Hematopoietic multipotent progenitor cell treated with erythropoietin and hydrocortisone succinate and interleukin-3 and kit ligand, for 6 days (in vitro differentiated cells): Measurements from ENCODE around the gene LIPF.
A peak's percentile ranks its signal among the peaks of the same experiment; 100 is the strongest.
"Not testable (repeated sequence)": the region's sequence is repeated elsewhere in the genome, so short reads cannot be mapped to it uniquely, and the experiment has no call there.

ENCODE experiments used
- DNase-seq: peaks from one replicate; pipeline ENCODE4 v3.0.0-alpha.2; 2015

The LIPF gene, protein sequence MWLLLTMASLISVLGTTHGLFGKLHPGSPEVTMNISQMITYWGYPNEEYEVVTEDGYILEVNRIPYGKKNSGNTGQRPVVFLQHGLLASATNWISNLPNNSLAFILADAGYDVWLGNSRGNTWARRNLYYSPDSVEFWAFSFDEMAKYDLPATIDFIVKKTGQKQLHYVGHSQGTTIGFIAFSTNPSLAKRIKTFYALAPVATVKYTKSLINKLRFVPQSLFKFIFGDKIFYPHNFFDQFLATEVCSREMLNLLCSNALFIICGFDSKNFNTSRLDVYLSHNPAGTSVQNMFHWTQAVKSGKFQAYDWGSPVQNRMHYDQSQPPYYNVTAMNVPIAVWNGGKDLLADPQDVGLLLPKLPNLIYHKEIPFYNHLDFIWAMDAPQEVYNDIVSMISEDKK

DNA sequence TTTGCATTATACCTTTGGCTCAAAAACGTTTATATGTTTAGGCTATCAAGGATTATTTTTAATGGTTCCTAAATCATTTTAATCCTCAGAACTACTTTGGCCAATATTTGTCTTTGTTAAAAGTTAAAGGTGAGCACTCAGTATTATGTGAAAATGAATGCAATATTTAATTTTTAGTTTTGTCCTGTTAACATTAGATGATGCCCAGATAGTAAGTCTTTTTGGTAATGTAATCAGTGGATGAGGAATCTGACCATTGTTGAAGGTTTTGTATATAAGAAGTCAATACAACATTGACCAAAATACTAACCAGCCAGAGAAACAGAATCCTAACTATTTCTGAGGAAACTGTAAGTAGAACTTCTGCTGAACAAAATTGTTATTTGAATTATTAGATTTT lies at the start of gene LIPF:
Gene LIPF (plus strand): TSS at position 301 of the 400 bp plus-strand sequence. CDS start 2,856 bp downstream, outside the sequence.
- no peak for DNase-seq

DNA sequence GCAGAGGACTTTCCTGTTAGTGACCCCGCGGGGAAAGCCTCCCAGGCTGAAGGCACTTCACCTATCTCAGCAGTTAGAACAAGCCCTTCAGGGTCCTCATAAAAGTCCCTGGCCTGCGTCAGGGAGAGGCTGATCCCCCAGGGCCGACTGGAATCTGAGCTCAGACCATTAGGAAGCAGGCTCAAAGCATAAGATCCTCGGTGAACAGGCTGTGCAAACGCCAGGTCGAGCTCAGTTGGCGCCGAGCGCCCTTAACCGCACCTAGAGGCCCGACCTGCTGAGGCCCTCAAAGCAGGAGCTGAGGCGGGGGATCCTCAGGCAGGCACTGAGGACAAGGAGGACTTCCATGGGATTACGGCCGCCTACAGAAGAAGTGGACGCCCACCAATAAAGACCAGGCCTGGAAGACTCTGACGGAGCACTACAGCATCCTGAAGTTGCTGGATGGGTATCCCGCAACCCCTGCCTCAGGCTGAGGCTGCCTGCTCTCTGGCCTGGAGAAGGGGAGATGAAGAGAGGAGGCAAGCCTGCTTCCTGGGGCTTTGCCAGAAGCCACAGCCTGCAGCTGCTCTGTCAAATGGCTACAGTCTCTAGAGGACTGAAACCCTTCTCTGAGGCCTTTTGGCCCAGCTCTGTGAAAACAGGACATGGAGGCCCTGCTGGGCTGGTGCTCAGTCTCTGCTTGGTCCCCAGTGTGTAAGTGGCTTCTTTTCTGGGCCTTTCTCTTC lies 47.8 kb upstream of the LIPF start:
- no peak for DNase-seq

DNA sequence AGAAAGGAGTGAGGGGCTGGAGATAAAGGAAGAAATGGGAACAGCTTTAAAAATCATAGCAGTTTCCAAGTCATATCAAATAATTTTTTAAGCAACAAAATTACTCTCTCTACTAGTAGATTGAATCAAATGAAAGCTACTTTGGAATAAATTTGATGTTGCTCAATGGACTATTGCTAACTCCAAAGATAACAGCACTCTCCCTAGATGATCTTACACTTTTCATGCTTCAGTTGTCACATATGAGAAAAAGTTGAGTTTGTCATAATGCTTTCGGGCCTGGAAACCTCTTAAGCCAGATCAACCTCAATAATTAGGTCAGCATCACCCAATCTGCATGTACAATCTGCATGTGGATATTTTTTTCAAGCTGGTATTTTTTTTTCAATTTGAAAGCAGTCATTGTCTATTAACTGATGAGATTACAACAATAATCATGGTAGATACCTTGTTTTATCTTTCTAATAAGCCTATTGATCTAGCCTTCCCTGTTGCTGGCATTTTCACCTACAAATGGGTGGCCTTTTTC lies 46.4 kb upstream of the LIPF start:
- DNase-seq: no peak

DNA sequence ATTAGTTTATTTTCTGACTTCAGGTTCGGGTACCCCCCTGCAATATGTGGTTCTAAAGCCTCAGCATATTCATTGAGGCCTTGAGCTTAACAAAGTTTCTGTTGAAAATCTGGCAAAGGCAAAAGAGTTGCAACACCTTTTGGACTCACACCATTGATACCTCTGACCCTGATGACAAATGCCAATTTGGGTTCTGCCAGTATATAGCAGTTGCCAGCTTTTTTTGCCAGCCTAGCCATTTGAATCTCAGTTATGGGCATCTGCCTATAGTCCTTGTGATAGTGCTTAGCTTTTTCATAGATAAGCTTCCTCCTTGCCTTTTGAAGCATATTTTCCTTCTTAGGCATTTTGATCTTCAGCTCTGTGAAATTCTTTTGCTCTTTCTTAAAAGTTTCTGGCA lies 45.7 kb upstream of the LIPF start:
- no peak for DNase-seq

DNA sequence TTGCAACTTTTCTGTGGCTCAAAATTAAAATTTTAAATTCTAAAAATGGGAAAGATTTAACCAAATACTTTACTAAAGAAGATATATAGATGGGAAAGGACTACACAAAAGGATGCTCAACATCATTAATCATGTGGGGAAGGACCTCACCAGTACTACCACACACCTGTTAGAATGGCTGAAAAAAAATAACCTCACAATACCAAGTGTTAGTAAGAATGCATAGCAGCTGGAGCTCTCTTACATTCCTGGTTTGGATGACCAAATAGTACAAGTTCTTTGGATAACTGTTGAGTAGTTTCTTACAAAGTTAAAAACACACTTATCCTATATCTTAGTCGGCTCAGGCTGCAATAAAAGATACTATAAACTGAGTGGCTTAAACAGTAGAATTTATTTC lies 43.8 kb upstream of the LIPF start:
- no peak for DNase-seq

DNA sequence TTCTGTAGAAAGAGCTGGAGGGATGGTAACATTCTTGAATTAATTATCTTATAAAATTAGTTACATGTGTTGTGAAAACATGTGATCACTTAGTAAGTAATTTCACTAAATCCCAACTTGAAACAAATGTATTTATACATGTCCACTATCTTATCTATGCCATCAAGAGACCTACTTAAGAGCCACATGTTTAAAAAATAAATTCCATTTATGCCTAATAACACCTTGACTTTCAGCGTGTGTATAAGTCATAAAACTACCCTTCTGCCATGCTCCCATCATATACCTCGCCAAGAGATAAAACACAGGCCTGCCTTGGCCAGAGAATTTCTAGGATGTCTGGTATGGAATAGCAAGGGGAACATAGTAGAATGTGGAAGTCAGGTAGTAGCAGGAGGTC lies 40.4 kb upstream of the LIPF start:
- DNase-seq: no peak

DNA sequence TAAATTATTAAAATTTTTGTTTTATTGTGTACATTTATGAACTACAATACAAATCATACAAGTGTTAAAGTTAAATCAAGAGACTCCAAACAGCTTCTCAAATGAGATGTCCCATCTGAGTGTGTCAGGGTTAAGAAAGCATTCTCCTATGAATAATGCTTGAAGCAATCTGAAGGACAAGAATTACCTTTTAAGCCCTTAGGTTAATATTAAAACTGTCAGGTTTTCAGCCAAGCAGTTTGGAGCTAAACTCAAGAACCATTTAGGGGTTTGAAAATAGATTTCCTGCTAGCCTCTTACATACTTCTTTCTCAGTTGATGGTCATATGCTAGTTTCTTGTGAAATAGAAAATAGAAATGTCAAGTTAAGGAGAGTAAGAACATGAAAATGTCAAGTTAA lies 39.4 kb upstream of the LIPF start:
- no peak for DNase-seq

DNA sequence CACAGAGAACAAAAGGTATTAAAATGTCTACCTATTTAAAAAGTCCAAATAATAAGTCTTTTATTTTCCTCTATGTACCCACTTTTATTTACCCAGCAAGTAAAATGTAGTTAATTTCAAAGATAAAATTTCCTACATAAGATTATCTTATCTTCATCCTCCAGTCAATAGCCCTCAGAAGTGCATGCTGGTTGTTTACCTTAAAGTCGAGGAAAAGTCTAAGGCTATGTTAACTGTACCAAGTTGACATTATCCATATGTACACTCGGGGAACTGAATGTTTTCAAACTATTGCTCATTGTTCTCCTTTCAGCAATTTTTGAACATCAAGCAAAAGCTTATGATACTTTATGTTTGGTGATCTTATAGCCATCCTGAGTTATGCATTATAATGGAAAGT lies 24.1 kb upstream of the LIPF start:
- DNase-seq: no peak

DNA sequence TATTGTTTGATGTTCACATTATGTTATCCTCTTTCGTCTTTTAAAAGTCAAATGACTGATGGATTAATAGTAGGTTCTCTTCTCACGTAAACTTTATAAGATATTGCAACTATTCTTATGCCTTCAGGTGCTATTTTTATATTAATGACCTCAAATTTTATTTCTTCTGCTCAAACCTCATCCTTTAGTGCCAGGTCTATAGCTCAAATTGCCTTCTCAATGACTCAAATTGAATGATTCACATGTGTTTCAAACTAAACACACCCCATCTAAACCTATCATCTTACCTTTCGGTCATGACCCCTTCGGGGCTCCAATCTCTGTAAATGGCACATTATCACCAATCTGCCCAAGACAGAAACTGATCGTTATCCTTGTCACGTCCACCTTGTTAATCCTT lies 22.0 kb upstream of the LIPF start:
- no peak for DNase-seq

DNA sequence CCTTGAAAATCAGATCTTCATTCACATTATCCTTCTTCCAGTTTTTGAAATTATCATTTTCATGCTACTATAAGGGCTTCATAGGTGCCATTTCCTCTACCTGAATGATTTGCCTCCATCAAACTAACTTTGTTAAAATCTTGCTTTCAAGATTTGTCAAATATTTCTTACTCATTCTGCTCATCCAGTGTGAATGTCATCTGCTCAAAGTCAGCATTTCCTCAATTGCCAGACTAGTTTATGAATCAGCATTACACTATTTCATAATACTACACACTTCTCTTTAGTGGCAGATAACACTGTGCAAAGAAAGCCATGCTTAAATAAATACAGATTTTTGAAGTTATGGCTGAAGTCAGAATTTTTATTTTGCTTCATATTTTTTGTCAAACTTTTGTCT lies 21.3 kb upstream of the LIPF start:
- peak; percentile 32 for DNase-seq

DNA sequence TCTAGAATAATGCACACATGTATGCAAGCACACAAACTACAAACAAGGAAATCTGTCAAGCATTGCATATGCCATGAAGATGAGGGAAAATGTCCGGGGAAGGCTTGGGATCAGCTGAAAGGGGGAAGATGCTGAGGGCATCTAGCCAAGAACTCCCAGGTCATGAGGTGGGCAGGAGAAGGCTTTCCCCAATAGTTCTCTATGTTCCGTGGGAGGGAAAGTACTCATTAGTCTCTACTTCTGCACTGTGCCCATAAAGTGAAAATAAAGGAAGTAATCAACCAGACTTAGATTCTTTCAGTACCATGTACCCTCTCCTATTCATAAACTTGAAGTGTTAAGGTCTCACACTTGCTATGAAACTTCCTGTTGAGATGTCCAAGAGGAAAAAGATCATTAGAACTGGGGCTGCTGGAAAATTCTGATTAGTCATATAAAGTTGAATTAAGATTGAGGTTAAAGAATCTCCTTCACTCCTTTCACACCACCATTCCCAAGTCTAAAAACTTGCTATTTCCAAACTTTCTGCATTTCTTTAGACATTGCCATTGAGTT lies 17.1 kb upstream of the LIPF start:
- DNase-seq: no peak

DNA sequence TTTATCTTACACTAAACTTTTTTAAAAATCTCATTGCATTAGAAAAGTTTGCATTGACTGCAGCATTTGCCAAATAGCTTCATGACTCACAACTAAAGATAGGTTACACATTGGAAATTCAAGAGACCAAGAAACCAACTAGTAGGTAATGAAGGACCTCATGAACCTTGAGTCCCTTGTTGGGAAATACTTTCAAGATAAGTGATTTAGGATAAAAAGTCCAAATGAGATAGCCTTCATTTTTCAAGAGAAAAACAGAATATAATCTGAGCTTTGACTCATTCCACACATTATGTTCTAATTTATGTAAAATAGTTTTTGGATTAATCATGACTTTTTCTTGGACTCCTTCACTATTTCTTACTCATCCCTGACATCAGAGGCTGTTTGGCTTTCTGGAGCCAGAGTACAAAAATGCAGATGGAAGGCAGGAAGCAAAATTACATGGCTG lies 13.1 kb upstream of the LIPF start:
- DNase-seq: peak; percentile 62

DNA sequence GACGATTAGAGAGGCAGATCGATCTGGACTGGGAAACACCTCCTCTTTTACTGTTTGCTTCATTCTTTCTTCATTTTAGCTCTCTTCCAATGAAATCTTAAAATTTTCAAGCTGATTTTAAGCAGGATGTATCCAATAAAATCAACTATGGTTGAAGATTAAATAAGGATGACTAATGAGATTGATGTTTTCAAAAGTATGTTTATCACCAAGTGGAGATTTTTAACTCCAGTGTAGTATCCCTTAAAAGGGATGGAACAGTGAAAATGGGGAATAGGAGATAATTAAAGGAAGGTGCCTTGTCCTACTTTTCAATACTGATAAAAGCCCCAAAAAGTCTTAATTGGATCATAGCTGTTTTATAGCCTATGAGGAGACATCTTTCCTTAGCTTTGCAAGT lies 11.6 kb upstream of the LIPF start:
- DNase-seq: no peak

DNA sequence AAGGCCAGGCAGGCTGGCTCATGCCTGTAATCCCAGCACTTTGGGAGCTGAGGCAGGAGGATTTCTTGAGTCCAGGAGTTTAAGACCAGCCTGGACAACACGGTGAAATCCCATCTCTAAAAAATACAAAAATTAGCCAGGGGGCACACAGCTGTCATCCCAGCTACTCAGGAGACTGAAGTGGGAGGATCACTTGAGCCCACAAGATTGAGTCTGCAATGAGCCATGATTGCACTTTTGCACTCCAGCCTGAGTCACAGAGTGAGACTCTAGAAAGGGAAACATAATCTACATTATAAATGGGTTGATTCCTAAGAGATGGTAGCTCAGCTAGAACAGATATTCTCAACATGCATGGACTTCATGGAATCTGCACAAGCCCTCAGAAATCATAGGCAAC lies 6.3 kb upstream of the LIPF start:
- no peak for DNase-seq

DNA sequence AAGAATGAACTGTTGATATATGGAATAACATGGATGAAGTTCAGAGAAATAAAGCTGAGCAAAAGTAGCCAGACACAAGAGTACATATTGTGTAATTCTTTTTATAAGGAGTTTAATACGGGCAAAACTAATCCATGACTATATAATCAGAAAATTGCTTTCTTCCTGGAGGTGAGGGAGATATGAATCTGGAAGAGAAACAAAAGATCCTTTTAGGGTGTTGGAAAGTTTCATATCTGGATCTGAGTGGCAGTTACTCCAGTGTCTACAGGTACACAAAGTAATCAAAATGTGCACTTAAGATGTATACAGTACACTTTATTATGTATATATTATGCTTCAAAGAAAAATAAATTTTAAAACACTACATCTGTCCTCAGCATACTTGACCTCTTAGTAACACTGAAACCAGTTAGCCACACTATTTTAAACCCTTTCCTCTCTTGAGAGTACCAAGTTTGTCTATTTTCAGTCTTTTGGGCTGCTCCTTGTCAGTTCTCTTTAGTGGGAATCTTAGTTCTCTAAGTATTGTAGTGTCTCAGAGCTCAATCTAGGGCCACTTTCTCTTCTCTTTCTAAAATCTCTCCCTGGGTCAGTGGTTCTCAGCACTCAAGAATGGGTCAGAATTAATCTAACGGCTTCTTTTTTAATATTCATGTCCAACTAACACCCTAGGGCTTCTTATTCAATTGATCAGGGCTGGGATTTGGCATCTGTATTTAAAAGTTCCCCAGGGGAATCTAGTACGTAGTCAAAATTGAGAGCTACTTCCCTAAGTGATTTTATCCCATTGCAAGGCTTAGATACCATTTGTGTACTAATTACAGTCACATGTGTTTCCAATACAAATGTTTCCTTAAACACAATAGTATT lies 4.3 kb upstream of the LIPF start:
- DNase-seq: no peak

DNA sequence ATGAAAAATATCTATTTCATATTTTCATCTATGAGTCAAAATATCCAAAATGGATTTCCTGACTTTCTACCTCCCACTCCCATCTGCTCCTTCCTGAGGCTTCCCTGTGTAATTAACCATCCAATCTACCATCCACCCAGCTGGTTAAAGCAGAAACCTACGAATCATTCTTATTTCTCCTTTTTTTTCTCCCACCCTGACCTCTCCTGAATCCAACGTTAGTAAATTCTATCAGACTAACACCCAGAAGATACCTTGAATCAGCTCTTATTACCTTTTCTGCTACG lies 3.7 kb upstream of the LIPF start:
- DNase-seq: no peak

DNA sequence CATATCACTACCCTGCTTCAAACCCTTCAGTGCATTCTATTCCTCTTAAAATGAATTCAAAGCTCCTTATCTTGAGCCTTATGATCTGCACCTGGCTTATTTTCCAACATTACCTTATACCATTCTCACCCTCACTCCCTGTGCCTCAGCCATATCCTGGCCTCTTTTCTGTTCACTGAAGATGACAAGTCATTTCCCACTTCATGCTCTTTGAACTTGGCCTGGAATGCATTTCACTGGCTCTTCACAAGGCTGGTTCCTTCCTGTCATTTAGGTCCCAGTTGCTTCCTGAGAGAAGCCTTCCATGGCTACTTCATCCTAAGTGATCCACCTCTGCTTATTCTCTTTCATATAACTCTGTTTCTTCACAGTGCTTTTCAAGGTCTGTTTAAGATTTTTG lies 3.2 kb upstream of the LIPF start:
- no peak for DNase-seq

DNA sequence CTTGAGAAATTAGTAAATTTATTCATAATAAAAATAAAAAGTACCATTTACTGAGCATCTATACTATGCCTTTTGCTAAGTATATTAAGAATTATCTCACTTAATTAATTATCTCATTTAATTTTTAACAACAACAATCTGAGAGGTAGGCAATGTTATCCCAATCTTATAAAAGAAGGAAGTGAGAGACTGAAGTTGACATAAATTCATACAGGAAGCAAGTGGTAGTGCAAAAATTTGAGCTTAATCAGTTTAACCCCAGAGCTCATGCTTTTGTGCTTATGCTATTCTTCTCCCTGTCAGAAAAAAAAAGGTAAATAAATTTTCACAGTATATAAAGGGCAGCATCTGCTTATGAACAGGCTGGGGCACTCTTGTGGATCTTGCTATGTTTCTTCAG lies 2.7 kb upstream of the LIPF start:
- DNase-seq: no peak

DNA sequence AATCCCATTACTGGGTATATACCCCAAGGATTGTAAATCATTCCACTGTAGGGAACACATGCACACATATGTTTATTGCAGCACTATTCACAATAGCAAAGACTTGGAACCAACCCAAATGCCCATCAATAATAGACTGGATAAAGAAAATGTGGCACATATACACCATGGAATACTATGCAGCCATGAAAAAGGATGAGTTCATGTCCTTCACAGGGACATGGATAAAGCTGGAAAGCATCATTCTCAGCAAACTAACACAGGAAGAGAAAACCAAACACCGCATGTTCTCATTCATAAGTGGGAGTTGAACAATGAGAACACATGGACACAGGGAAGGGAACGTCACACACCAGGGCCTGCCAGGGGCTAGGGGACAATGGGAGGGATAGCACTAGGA lies 1.1 kb upstream of the LIPF start:
- DNase-seq: not testable (repeated sequence)

DNA sequence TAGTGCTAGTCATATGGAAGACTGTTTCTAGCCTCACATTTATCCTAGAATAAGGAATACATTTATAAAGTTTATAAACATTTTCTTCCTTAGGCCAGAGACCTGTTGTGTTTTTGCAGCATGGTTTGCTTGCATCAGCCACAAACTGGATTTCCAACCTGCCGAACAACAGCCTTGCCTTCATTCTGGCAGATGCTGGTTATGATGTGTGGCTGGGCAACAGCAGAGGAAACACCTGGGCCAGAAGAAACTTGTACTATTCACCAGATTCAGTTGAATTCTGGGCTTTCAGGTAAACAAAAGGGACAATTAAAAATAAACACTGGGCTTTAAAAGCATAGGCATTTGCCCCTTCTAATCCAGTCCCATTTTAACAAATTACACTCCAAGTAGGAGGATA lies 4.2 kb downstream of the LIPF start:
- no peak for DNase-seq

DNA sequence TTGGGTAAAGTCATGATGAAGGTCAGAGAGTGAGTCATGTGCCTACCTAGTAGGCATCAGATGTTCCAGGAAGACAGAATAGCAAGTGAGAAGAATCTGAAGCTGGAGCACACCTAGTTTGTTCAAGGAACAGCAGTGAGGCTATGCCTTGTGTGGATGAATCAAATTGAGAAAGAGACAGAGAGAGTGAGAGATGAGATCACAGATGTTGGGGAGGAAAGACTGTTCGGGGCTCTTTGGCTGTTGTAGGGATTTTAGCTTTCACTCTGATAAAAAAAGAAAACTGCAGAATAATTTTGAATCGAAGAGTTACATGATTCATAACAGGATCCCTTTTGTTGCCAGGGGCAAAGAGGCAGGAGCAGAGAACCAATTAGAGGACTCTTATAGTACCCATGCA lies 6.3 kb downstream of the LIPF start:
- no peak for DNase-seq

DNA sequence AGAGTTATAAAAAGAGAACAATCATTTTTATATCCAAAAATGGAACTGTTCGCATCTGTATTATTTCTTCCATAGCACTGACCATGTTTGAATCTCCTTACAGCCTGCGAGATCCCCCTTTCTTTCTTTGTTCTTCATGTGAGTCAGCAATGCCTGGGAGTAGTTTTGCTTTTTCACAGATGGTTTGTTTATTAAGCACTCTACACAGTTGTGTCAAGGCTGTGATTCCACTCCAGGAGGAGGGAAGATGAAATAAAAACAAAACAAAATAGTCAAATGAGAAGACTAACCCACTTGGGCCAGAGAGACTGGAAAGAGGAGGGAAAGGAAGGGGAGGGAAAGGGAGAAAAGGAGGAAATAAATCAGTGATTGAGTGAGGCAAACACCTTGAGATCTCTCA lies 7.8 kb downstream of the LIPF start:
- no peak for DNase-seq
